NCI-H526 (cell line): ENCODE results near the gene NPTXR.

Experiments used
- DNase-seq, 2 experiments: peaks; one replicate each; lab custom pipeline; 2025; lab: John Stamatoyannopoulos, UW

The NPTXR gene

DNA sequence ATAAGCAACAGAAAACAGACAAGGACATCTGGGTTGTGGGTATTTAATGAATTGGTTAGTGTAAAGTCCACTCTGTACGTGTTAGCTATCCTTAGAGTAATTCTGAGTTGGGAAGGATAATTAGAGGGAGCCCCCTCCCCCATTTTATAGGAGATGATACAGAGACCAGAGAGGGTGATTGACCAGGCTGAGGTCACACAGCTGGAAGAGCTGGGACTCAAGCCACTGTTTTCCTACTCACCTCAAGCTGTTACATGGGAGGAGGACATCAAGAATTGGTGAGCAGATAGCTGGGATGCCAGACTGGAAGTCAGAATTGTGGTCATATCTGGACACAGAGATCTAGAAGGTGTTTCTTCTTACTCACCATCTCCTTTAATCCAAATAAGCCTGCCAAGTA, 8.7 kb upstream of the NPTXR start:
- DNase-seq, result no peak

DNA sequence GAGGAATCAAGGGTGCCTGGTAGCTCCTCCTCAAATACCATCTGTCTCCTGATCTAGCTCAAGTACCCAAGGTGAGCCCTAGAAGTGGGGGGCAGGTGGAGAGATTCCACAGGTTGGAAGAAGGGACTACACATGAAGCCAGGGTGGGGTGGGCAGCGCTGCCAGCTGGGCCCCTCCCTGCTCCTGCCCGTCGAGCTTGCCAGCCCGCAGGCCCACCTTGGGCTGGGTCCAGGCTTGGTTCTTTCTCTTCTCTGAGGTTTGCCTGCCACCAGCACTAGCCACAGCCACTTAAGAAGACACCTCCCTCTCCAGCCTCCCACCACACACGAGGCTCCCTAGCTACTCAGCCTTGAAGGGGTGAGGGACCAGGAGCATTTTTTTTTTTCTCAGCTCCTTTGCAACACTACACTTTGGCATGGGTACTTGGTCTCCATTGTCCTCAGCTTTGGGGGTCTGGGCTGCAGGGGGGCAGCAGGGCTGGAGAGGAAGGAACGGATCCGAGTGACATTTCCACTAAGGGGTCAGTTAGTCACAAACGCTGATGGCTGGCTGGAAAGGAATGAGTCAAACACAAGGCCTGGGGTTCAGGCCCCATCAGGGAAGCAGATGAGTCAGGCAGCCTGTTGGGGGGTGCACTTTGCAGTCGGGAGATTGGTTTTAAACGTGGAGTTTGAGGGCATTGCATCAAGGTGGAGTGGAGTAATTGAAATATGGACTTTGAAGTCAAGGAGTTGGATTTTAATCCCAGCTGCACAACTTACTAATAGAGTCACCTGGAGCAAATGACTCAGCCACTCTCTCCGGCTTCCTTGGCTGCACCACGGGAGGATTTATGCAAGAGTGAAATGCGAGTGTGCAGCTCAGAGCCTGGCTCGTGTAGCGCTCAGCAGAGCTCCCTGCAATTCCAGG, 7.4 kb upstream of the NPTXR start:
- no peak for DNase-seq

DNA sequence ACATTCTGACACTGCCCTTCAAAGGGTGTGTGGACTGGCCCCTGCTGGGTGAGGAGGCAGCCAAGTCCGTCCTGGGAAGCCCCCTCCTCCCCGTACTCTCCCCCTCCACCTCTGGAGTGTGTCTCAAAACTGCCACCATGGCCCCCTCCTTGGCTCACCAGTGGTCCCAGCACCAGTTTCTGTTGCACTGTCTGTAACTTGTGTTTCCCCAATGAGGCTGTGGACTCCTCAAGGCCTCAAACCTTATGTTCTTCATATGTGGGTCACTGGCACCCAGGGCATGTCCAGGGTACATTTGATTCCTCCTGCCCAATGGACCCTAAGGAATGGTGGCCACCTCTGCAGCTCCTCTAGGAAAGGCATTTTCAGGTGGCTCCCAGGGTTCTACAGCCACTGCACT, 6.6 kb upstream of the NPTXR start:
- no peak for DNase-seq

DNA sequence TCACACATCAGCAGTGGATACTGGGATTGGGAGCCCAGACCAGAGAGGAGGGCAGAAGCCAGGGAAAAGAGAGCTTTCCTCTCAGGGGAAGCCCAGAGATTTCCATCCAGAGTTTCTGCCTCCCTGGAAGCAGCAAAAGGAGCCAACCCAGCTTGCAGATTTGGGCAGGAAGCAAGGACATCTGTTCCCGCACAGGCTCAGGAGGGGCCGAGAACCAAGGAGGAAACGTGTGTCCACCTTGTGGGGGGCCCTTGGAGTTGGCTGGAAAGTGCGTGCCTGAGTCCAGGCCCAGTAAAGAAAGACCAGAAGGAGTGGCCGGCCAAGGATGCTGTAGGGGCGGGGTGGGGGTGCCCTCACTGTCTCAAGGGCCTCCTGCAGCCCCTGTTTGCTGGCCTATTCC, 6.0 kb upstream of the NPTXR start:
- DNase-seq, result no peak

DNA sequence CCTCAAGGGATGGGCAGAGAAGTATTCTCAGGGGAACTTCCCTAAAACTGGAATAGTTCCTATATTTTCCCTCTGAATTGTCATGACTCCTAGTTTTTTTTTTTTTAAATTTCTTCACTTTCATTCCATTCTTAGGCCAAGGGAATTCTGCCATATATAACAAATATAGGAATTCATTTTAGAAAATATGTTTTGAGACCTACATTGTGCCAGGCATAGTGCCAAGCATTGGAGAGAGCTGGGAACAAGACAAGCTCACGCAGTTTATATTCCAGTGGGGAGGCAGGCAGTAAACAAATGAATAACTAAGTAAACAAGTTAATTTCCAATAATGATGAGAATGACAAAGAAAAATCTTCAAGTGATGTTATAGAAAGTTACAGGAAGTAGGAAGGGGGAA, 2.6 kb upstream of the NPTXR start:
- no peak for DNase-seq

DNA sequence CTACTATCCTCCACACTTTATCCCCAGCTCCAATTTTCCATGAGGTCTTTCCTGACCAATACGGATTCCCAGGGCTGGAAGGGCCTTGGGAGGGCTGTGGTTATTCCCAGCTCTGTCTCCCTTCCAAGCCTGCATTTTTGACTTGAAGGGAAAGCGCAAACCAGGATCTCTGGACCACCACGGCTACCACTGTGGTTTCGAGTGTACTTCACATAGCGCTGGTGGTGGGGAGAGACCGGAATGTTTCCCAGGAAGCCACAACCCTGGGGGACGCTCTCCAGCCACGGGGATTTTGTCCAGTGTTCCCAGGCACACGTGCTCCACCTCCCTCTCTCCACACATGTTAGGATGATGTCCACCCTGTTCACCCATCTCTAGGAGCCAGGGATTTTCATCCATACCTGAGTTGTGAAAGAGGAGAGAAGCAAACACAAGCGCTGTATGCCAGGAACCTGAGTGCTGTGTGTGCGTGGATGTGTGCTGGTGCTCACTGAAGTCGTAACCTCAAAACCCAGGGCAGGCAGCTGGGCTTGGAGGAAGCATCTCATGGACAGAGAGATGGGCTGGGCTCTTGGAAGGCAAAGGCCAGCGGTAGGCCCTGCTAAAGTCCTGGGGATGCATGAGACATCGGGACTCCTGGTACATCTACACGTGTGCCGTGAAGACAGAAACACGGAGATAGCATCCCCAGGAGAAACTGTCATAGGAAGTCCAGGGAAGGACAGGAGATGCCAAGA, 1.3 kb upstream of the NPTXR start:
- DNase-seq, result no peak

DNA sequence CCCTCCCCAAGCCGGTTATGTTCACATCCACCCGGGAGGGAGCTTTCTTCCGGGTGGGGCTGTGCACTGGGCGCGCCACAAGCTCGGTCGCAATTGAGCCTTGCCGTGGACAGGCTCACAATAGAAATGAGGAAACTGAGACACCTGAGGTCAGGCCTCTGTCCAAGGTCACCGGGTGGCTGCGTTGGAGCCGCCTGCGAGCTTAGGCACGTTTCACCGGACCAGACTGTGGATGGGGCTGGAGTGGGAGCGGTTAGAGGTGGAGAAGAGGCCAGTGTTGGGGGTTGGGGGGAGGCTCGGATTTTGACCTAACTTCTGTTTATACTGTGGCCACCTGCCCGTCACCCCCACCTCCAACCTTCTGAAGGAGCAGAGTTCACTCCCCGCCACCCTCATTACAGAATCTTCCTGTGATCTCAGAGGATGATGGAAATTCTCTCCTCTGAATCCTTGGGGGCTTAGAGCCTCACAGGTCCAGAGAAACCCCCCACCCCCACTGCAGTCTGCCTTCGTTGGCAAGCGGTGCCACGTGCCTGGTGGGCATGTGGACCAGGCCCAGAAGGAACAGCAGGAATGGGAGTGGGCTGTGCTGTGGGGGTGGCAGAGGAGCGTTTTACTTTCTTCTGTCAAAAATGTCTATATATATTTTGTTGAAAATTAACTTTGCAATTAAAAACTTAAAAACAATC, 631 bp upstream of the NPTXR start:
- DNase-seq, result no peak

DNA sequence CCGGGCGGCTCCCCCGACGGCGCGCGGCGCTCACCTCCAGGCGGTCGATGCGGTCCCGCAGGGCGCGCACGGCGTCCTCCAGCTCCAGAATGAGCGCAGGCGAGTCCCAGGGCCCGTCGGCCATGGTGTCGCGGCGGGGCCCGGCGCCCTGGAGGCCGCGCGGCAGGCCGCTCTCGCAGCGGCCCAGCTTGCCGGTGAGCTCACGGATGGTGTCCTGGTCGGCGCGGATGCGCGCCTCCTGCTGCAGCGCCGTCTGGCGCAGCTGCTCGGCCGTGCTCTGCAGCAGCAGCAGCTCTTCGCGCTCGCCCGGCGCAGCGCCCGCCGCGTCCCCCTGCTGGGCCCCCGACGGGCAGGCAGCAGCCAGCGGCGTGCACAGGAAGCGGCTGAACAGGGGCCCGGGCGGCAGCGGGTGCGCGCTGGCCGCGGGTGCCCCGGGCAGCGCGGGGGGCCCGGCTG, 599 bp downstream of the NPTXR start:
- peak in 1 of 2 experiments; percentile 71 for DNase-seq

DNA sequence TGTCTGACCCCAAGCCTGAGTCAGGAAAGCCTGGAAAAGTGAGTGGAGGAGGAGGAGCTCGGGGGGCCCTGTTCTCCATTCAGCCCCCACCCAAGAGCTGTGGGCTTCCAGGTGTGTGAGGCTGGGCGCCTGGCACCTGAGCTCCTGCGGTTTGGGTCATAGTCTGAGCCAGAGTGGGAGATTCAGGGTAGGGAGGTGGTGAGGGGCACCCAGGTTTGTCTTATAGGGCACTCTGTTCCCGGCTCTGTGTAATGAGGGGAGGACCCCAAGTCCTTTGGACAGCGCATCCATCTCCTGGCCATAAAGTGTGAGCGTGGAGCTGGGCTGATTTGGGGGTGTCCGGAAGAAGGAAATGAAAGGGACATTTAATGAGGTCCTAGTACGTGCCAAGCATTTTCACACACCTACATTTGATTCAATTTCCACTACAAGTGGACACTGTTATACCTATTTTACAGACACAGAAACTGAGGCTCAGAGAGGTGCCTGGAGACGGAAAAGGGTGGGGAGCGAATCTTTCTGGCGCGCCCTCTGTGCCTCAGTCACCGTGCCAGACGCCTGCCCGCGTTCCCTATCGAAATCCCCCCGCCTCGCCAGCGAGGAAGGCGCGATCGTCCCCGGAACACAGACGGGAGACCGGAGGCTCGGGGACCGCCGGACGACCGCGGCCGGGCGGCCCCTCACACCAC, 1.2 kb downstream of the NPTXR start:
- DNase-seq, result no peak

DNA sequence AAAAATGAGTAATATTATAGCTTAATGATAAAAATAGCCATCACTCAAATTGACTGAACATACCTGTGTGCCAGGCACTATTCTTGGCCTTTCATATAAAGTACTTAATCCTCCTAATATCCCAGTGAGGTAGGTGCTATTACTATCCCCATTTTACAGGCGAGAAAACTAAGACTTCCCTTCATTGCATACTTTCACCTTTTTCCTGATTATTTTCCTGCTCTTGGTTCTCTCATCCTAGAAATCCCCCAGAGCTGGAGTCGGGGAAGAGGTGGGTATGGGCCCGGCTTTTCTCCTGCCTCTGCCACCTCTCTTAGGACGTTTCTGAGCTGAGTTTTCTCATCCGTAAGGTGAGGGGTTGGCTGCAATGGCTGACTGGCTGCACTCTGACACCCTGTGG, 2.2 kb downstream of the NPTXR start:
- DNase-seq, result no peak

DNA sequence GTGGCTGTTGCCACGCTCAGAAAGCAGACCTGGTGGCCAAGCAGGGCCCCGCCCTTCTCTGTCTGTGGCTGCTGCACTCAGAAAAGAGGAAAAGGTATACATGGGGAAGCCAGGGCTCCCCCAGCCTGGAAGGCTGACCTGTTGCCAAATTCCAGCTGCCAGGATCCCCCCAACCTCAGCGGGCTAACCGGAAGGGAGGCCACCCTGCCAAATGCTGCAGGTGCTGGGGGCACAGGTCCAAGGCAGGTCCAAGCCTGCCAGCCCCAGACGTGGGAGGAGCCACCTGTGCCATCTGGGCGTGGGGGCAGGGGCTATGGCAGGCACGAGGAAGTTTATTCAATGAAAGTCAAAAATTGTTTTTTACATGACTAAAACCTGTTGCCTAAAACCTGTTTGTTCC, 2.6 kb downstream of the NPTXR start:
- no peak for DNase-seq

DNA sequence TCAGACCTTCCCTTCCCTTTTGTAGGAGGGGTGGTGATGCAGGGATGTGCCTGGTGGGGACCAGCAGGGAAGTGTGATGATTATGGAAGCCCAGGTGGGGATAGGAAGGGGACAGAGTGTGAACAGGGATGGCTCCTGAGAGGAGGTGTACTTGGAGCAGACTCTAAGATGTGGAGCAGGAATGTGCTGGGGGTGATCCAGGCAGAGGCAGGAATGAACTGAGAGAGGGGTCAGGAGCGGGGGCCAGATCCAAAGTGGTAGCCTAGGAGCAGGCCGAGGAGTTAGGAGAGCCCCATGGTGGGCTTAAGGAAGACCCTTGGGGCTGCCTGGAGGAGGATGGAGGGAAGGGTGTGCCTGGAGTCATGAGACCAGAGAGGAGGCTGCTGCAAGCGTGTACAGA, 3.7 kb downstream of the NPTXR start:
- no peak for DNase-seq

DNA sequence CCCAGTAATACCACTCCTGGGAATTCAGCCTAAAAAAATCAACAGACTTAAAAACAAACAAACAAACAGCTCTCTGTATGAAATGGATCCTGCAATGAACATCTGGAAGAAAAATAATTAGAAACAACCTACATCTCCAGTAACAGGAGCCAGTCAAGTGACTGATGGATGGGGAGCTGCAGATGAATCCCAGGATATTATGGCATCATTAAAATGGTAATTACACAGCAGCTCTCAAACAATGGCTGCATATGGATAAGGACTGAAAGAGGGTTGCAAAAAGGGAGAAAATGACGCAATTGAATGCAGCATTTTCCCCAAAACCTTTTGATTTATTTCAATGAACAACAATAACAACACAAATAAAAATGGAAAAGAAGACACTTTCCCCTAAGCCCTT, 4.1 kb downstream of the NPTXR start:
- no peak for DNase-seq

DNA sequence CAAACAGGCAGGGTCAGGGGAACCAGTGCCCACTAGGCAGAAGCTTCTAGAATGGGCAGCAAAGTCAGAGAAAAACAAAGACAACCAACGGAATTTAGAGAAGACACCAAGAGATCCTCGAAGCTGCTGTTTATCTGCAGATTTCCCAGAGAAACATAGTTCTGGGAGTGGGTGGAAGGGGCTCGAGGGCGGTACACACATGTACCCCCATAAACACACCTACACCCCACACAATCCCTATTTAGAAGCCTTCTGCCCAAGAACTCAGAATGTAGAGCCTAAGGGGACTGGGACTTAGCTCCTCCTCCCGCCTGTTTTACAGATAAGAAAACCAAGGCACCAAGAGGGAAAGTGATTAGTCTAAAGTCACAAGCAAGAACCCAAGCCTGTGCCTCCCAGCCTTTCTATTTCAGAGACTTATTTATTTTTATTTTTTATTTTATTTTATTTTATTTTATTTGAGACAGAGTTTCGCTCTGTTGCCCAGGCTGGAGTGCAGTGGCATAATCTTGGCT, 6.4 kb downstream of the NPTXR start:
- DNase-seq, result no peak

DNA sequence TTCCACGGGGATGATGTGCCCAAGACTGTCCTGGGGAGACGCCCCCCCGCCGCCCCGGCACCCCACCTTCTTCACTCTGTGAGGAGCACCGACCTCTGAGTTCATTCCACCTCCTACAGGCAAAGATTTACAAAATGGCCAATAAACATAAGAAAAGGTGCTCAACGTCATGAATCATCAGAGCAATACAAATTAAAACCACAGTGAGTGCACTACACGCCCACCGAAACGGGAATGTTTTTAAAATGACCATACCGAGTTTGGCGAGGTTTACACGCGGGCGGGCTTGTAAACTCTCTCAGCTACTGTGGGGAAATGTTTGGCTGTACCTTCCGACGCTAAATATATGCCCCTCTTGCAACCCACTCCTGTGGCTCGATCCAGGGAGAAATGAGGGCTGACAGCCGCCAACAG, 7.9 kb downstream of the NPTXR start:
- DNase-seq, result no peak

DNA sequence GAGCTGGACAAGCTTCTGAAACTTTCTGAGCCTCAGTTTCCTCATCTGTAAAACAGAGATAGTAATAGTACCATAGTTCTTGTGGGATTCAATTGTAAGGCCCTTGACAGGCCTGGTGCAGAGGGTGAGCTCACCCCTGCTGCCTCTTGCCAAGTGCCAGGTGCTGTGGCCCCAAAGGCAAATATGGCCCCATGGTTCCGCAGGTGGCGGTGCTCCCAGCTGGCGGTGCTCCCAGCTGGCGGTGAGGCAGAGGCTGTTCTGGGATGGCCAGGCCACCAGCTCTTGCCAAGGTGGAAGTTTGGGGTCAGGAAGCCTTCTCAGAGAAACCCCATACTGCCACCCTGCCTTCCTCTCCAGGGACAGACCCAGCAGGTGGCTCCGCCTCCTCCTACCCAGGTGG, 8.8 kb downstream of the NPTXR start:
- no peak for DNase-seq

DNA sequence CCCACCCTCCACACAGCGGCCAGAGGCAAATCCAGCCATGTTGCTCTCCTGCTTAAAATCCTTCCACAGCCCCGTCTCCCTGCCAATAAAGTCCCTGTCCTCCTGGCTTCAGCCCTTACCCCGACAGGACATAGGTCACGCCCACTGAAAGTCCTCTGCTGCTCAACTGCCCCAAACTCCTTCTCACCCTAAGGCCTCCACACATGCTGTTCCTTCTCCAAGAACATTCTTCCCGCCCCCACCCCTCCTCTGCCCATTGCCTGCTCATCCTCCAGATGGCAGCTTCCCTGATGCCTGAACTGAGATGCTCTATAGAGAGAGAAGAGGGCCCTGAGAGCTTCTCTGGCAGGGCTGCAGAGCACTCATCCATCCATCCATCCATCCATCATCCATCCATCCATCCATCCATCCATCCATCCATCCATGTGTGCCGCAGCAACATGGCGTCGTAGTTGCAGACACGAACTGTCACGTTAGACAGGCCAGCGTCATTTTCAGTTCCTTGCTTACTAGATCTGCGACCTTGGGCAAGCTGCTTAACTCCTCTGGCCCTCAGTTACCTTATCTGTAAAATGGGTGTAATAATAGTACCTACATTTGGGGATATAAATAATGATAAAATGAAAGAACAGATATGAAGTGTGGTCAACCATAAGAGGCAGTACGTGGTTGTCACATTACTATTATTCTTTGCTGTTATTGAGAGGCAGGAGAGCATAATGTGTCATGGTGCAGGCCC, 9.4 kb downstream of the NPTXR start:
- DNase-seq, result no peak

DNA sequence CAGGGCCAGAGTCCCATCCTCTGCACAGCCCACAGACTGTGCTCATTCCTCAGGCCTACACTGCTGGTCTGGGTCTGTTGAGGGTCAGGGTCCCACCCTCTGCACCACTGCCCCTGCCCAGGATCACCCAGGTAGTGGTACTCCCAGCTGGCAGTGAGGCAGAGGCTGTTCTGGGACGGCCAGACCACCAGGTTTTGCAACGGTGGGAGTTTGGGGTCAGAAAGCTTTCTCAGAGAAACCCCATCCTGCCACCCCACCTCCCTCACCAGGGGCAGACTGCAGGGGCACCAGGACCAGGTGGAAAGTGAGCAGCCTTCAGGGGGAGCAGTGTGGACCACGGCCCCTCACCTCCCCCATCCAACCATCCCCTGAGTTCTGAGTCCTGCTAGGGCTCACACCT, 10.8 kb downstream of the NPTXR start:
- DNase-seq, result no peak

DNA sequence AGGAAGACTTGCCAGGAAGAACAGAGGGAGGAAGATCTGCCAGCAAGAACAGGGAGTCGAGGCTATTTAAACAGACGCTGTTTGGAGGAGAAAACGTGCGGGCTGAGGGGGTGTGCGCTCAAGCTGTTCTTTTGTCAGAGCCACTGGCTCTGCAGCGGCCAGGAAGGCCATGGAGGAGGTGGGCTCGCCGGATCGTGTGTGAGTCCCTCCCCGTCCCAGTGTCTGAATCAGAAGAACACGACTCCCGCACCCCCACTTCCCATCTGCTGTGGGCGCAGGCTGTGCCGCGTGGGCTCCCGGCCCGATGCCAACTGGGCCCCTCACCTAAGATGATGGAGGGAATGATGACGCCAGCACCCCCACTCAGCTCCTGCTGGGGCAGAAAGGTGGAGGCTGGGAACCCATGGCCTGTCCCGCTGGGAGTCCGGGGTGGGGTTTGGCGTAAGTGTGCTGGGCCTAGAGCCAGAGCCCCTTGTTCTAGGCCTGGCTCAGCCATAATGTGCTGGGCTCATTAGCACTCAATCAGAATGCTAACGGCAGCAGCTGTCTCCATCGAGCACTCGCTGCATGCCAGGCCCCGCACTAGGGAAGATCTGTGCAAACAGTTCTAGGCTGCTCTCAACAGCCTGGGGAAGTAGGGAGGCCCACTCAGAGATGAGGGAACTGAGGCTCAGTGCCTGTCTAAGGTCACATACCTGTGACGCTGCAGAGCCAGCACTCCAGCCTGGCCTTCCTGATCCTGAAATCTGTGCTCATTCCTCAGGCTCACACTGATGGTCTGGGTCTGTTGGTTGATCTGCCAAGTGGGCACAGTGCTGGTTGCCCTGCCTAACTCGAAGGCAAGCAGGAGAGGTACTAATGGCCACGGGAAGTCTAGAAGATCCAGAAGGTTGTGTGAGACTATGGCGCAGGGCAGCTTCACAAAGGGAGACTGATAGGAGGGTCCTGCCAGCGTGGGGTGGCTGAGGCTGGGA, 11.5 kb downstream of the NPTXR start:
- DNase-seq, result no peak
